GM23338 (cell line): ENCODE results near the gene SART1. TPM values are rescaled to one million over a fixed set of nuclear protein-coding genes. Genes with fewer than 3 reads are reported as not detected.

Source experiments
- ATAC-seq: fragments of 200-7000 bp; cut with Tn5 transposase; 3 replicates; pipeline ENCODE4 v1.9.1; 2020
- DNase-seq: peaks from one replicate; pipeline ENCODE4 v3.0.0-alpha.2; 2015; ENCODE audit warnings: low spot score
- H2AFZ ChIP-seq: fragments of 200-600 bp; sonication (generic); 2 replicates; pipeline ENCODE4 v1.8.0; 2016; ENCODE audit warnings: antibody characterized with exemption, mild to moderate bottlenecking, moderate library complexity
- H3F3A ChIP-seq: fragments of 200-600 bp; sonication (generic); replicated peaks from 2 replicates; pipeline ENCODE4 v1.8.0; 2017; ENCODE audit warnings: antibody characterized with exemption, mixed run types, low read depth
- H3K27ac ChIP-seq: fragments of 200-600 bp; sonication (generic); 2 replicates; pipeline ENCODE4 v1.6.1; 2016; ENCODE audit warnings: low read depth
- H3K27me3 ChIP-seq: fragments of 200-600 bp; sonication (generic); 2 replicates; pipeline ENCODE4 v1.8.0; 2016; ENCODE audit warnings: mild to moderate bottlenecking, mixed run types, moderate library complexity; ENCODE audit not compliant: insufficient read depth
- H3K36me3 ChIP-seq: fragments of 200-600 bp; sonication (generic); 2 replicates; pipeline ENCODE4 v1.8.0; 2016; ENCODE audit warnings: mild to moderate bottlenecking; ENCODE audit not compliant: insufficient read depth
- H3K4me1 ChIP-seq: fragments of 200-600 bp; sonication (generic); 2 replicates; pipeline ENCODE4 v1.8.0; 2016; ENCODE audit warnings: mild to moderate bottlenecking, moderate library complexity; ENCODE audit not compliant: insufficient read depth
- H3K4me2 ChIP-seq: fragments of 200-600 bp; sonication (generic); 2 replicates; pipeline ENCODE4 v1.7.1; 2017; ENCODE audit warnings: mixed run types
- H3K4me3 ChIP-seq: fragments of 200-600 bp; sonication (generic); 2 replicates; pipeline ENCODE4 v1.6.1; 2016; ENCODE audit warnings: mixed run types
- H3K79me2 ChIP-seq: fragments of 200-600 bp; sonication (generic); replicated peaks from 2 replicates; pipeline ENCODE4 v1.8.0; 2017; ENCODE audit warnings: mild to moderate bottlenecking; ENCODE audit not compliant: insufficient read depth
- H3K9me2 ChIP-seq: fragments of 200-600 bp; sonication (generic); 2 replicates; pipeline ENCODE4 v1.8.0; 2017; ENCODE audit not compliant: insufficient read depth
- H4K20me1 ChIP-seq: fragments of 200-600 bp; sonication (generic); replicated peaks from 2 replicates; pipeline ENCODE4 v1.8.0; 2017; ENCODE audit warnings: mild to moderate bottlenecking; ENCODE audit not compliant: insufficient read depth
- H3K27ac Mint-ChIP-seq: 2 replicates; pipeline ENCODE4 v1.8.0; 2020; ENCODE audit warnings: inconsistent platforms, mild to moderate bottlenecking, moderate library complexity, mixed read lengths
- H3K27me3 Mint-ChIP-seq: 3 replicates; pipeline ENCODE4 v1.8.0; 2022; ENCODE audit warnings: low read depth, mild to moderate bottlenecking, moderate library complexity, mixed read lengths, inconsistent platforms; ENCODE audit not compliant: insufficient read depth, poor library complexity
- H3K36me3 Mint-ChIP-seq: 3 replicates; pipeline ENCODE4 v1.8.0; 2021; ENCODE audit warnings: low read depth, mild to moderate bottlenecking, inconsistent platforms, moderate library complexity, mixed read lengths
- H3K4me1 Mint-ChIP-seq: 3 replicates; pipeline ENCODE4 v1.8.0; 2020; ENCODE audit warnings: mild to moderate bottlenecking, inconsistent platforms, mixed read lengths
- H3K4me3 Mint-ChIP-seq: 3 replicates; pipeline ENCODE4 v1.8.0; 2021; ENCODE audit warnings: moderate library complexity, mild to moderate bottlenecking, inconsistent platforms, mixed read lengths
- H3K9me3 Mint-ChIP-seq: 3 replicates; pipeline ENCODE4 v1.8.0; 2020; ENCODE audit warnings: moderate library complexity, mild to moderate bottlenecking, inconsistent platforms, mixed read lengths
- CREB1 ChIP-seq: fragments of 250-450 bp; sonication (Bioruptor Pico); IDR thresholded peaks from 2 replicates; pipeline ENCODE4 v1.5.0; 2020; ENCODE audit warnings: low read depth, mild to moderate bottlenecking, moderate library complexity
- EZH2 ChIP-seq: fragments of 200-600 bp; sonication (generic); IDR thresholded peaks from one replicate; pipeline ENCODE4 v1.8.0; 2017; ENCODE audit warnings: antibody characterized with exemption, mild to moderate bottlenecking, low read depth; ENCODE audit not compliant: unreplicated experiment
- EZH2phosphoT487 ChIP-seq: fragments of 200-600 bp; sonication (generic); IDR thresholded peaks from one replicate; pipeline ENCODE4 v1.8.1; 2018; ENCODE audit warnings: antibody characterized with exemption; ENCODE audit not compliant: unreplicated experiment
- JUNB ChIP-seq: IDR thresholded peaks from one replicate; pipeline ENCODE4 v1.6.1; 2016; ENCODE audit warnings: antibody characterized with exemption; ENCODE audit not compliant: unreplicated experiment
- NANOG ChIP-seq: IDR thresholded peaks from 2 replicates; pipeline ENCODE4 v1.6.1; 2016; ENCODE audit warnings: antibody characterized with exemption, borderline replicate concordance
- POLR2AphosphoS5 ChIP-seq: IDR thresholded peaks from 2 replicates; pipeline ENCODE4 v1.6.1; 2016; ENCODE audit warnings: antibody characterized with exemption, low read depth
- STAT1 ChIP-seq: IDR thresholded peaks from one replicate; pipeline ENCODE4 v1.6.1; 2016; ENCODE audit warnings: antibody characterized with exemption; ENCODE audit not compliant: unreplicated experiment
- ZNF114 ChIP-seq: fragments of 250-450 bp; sonication (Bioruptor Pico); IDR thresholded peaks from 2 replicates; pipeline ENCODE4 v1.5.0; 2020; ENCODE audit warnings: mild to moderate bottlenecking, moderate library complexity
- ZNF331 ChIP-seq: fragments of 250-450 bp; sonication (Bioruptor Pico); IDR thresholded peaks from 2 replicates; pipeline ENCODE4 v1.5.0; 2020; ENCODE audit warnings: low read depth, mild to moderate bottlenecking, moderate library complexity
- polyA plus RNA-seq: library from polyadenylated mRNA; unstranded; fragments of >200 nt; fragmentation: Nextera tagmentation; extraction: Ambion mirVana; gene quantifications from 2 replicates; pipeline ENCODE4 v1.2.1, GENCODE V29; 2016
- total RNA-seq: library from RNA; depleted of rRNA; stranded (reverse); fragments of >200 nt; shearing (Covaris generic); gene quantifications from 2 replicates; pipeline ENCODE4 v1.2.3, GENCODE V29; 2014
- TF ChIP-seq, protein P1 (sequence below): fragments of 250-450 bp; sonication (Bioruptor Pico); IDR thresholded peaks from 2 replicates; pipeline ENCODE4 v1.5.0; 2020; ENCODE audit warnings: mild to moderate bottlenecking, moderate library complexity
- TF ChIP-seq, protein P2 (sequence below): IDR thresholded peaks from one replicate; pipeline ENCODE4 v1.6.1; 2018; ENCODE audit warnings: antibody characterized with exemption; ENCODE audit not compliant: unreplicated experiment
- TF ChIP-seq, protein P3 (sequence below): IDR thresholded peaks from 2 replicates; pipeline ENCODE4 v1.6.1; 2016; ENCODE audit warnings: antibody characterized with exemption
- TF ChIP-seq, protein P4 (sequence below), 2 experiments: fragments of 200-600 bp in 1 of 2; sonication (generic) in 1 of 2; conservative IDR thresholded peaks; 2 replicates each; pipeline versions ENCODE4 v1.5.1 to v1.6.1; 2016 to 2017; ENCODE audit warnings: antibody characterized with exemption in 2 of 2, low read depth in 2 of 2, mild to moderate bottlenecking in 2 of 2, moderate library complexity in 1 of 2

SART1 gene
- total and polyA plus RNA-seq, 2 experiments from 2014 or later: 43.9 to 91.0 TPM

DNA sequence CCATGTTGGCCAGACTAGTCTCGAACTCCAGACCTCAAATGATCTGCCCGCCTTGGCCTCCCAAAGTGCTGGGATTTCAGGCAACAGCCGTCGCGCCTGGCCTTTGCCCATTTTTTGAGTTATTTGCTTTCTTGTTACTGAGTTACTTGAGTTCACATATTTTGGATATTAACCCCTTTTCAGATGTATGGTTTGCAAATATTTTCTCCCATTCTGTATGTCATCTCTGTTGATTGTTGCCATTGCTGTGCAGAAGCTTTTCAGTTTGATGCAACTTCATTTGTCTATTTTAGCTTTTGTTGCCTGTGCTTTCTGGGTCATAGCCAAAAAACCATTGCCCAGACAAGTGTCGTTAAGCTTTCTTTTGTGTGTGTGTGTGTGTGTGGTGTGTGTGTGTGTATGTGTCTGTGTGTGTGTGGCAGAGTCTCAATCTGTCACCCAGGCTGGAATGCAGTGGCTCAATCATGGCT lies 9.4 kb upstream of the SART1 start:
- peaks cover under 1% of the 10 kb centered on the region; the same call in 1 of the 2 replicates for H3K4me1 ChIP-seq
- Mint-ChIP-seq H3K4me3 (no peak overlapping the region), H3K27me3 (peaks cover 2% of the 10 kb centered on the region), H3K36me3 (peaks cover 2% of the 10 kb centered on the region; the same call in 1 of the 3 replicates), H3K9me3 (no peaks in the 10 kb centered on the region), H3K4me1 (peaks cover 5% of the 10 kb centered on the region), H3K27ac (no peak overlapping the region)
- DNase-seq (no peak), ATAC-seq (no peak)
- H3K27ac ChIP-seq: no peak overlapping the region
- H3F3A ChIP-seq: peaks cover 3% of the 10 kb centered on the region; the same call in 1 of the 2 replicates
- H3K79me2 ChIP-seq: no peaks in the 10 kb centered on the region
- H3K4me2 ChIP-seq: no peak overlapping the region
- TF ChIP-seq ZNF331 (no peak), STAT1 (no peak), NANOG (no peak), EZH2 (no peak), POLR2AphosphoS5 (no peak), CREB1 (no peak), JUNB (no peak), EZH2phosphoT487 (no peak), ZNF114 (CRISPR knock-in tag) (no peak)
- TF ChIP-seq, protein P1, sequence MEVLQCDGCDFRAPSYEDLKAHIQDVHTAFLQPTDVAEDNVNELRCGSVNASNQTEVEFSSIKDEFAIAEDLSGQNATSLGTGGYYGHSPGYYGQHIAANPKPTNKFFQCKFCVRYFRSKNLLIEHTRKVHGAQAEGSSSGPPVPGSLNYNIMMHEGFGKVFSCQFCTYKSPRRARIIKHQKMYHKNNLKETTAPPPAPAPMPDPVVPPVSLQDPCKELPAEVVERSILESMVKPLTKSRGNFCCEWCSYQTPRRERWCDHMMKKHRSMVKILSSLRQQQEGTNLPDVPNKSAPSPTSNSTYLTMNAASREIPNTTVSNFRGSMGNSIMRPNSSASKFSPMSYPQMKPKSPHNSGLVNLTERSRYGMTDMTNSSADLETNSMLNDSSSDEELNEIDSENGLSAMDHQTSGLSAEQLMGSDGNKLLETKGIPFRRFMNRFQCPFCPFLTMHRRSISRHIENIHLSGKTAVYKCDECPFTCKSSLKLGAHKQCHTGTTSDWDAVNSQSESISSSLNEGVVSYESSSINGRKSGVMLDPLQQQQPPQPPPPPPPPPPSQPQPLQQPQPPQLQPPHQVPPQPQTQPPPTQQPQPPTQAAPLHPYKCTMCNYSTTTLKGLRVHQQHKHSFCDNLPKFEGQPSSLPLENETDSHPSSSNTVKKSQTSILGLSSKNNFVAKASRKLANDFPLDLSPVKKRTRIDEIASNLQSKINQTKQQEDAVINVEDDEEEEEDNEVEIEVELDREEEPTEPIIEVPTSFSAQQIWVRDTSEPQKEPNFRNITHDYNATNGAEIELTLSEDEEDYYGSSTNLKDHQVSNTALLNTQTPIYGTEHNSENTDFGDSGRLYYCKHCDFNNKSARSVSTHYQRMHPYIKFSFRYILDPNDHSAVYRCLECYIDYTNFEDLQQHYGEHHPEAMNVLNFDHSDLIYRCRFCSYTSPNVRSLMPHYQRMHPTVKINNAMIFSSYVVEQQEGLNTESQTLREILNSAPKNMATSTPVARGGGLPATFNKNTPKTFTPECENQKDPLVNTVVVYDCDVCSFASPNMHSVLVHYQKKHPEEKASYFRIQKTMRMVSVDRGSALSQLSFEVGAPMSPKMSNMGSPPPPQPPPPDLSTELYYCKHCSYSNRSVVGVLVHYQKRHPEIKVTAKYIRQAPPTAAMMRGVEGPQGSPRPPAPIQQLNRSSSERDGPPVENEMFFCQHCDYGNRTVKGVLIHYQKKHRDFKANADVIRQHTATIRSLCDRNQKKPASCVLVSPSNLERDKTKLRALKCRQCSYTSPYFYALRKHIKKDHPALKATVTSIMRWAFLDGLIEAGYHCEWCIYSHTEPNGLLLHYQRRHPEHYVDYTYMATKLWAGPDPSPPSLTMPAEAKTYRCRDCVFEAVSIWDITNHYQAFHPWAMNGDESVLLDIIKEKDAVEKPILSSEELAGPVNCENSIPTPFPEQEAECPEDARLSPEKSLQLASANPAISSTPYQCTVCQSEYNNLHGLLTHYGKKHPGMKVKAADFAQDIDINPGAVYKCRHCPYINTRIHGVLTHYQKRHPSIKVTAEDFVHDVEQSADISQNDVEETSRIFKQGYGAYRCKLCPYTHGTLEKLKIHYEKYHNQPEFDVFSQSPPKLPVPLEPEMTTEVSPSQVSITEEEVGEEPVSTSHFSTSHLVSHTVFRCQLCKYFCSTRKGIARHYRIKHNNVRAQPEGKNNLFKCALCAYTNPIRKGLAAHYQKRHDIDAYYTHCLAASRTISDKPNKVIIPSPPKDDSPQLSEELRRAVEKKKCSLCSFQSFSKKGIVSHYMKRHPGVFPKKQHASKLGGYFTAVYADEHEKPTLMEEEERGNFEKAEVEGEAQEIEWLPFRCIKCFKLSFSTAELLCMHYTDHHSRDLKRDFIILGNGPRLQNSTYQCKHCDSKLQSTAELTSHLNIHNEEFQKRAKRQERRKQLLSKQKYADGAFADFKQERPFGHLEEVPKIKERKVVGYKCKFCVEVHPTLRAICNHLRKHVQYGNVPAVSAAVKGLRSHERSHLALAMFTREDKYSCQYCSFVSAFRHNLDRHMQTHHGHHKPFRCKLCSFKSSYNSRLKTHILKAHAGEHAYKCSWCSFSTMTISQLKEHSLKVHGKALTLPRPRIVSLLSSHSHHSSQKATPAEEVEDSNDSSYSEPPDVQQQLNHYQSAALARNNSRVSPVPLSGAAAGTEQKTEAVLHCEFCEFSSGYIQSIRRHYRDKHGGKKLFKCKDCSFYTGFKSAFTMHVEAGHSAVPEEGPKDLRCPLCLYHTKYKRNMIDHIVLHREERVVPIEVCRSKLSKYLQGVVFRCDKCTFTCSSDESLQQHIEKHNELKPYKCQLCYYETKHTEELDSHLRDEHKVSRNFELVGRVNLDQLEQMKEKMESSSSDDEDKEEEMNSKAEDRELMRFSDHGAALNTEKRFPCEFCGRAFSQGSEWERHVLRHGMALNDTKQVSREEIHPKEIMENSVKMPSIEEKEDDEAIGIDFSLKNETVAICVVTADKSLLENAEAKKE: no peak
- TF ChIP-seq, protein P2, sequence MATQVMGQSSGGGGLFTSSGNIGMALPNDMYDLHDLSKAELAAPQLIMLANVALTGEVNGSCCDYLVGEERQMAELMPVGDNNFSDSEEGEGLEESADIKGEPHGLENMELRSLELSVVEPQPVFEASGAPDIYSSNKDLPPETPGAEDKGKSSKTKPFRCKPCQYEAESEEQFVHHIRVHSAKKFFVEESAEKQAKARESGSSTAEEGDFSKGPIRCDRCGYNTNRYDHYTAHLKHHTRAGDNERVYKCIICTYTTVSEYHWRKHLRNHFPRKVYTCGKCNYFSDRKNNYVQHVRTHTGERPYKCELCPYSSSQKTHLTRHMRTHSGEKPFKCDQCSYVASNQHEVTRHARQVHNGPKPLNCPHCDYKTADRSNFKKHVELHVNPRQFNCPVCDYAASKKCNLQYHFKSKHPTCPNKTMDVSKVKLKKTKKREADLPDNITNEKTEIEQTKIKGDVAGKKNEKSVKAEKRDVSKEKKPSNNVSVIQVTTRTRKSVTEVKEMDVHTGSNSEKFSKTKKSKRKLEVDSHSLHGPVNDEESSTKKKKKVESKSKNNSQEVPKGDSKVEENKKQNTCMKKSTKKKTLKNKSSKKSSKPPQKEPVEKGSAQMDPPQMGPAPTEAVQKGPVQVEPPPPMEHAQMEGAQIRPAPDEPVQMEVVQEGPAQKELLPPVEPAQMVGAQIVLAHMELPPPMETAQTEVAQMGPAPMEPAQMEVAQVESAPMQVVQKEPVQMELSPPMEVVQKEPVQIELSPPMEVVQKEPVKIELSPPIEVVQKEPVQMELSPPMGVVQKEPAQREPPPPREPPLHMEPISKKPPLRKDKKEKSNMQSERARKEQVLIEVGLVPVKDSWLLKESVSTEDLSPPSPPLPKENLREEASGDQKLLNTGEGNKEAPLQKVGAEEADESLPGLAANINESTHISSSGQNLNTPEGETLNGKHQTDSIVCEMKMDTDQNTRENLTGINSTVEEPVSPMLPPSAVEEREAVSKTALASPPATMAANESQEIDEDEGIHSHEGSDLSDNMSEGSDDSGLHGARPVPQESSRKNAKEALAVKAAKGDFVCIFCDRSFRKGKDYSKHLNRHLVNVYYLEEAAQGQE: no peak
- TF ChIP-seq, protein P3, sequence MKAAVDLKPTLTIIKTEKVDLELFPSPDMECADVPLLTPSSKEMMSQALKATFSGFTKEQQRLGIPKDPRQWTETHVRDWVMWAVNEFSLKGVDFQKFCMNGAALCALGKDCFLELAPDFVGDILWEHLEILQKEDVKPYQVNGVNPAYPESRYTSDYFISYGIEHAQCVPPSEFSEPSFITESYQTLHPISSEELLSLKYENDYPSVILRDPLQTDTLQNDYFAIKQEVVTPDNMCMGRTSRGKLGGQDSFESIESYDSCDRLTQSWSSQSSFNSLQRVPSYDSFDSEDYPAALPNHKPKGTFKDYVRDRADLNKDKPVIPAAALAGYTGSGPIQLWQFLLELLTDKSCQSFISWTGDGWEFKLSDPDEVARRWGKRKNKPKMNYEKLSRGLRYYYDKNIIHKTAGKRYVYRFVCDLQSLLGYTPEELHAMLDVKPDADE: no peak
- TF ChIP-seq, protein P4, sequence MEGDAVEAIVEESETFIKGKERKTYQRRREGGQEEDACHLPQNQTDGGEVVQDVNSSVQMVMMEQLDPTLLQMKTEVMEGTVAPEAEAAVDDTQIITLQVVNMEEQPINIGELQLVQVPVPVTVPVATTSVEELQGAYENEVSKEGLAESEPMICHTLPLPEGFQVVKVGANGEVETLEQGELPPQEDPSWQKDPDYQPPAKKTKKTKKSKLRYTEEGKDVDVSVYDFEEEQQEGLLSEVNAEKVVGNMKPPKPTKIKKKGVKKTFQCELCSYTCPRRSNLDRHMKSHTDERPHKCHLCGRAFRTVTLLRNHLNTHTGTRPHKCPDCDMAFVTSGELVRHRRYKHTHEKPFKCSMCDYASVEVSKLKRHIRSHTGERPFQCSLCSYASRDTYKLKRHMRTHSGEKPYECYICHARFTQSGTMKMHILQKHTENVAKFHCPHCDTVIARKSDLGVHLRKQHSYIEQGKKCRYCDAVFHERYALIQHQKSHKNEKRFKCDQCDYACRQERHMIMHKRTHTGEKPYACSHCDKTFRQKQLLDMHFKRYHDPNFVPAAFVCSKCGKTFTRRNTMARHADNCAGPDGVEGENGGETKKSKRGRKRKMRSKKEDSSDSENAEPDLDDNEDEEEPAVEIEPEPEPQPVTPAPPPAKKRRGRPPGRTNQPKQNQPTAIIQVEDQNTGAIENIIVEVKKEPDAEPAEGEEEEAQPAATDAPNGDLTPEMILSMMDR (conservative IDR thresholded peaks at IDR 0.05; ENCODE audit: low read depth in 2 of 2): no peak
- no peaks in the 10 kb centered on the region for H3K9me2 ChIP-seq
- H2AFZ ChIP-seq: no peak overlapping the region
- no peak overlapping the region for H3K4me3 ChIP-seq
- H4K20me1 ChIP-seq: no peaks in the 10 kb centered on the region
- H3K27me3 ChIP-seq: no peaks in the 10 kb centered on the region
- no peaks in the 10 kb centered on the region for H3K36me3 ChIP-seq
